SW480 (cell line): ENCODE measurements around the gene KCMF1.

Experiments used
- DNase-seq: peaks from one replicate; pipeline ENCODE4 v3.0.0-alpha.2; 2016; ENCODE audit warnings: low spot score

Gene KCMF1

DNA sequence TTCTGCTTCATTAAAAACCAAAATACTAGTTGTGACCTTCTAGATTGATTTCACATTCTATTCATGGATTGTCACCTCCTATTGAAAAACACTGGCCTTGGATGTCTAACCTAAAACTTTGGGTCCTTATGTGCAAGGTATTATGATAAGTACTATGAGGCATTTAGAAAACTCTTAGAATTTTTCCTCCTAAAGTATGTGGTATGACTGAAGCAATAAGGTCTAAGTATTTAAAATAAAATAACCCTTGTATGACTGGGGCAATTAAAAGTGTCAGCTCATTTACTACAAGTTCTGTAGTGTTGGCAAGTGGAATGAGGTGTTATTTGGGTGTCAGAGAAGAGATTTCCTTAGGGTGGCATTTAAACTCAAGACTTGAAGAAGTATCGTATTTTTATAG, 15.1 kb downstream of the KCMF1 start:
- DNase-seq: no peak

DNA sequence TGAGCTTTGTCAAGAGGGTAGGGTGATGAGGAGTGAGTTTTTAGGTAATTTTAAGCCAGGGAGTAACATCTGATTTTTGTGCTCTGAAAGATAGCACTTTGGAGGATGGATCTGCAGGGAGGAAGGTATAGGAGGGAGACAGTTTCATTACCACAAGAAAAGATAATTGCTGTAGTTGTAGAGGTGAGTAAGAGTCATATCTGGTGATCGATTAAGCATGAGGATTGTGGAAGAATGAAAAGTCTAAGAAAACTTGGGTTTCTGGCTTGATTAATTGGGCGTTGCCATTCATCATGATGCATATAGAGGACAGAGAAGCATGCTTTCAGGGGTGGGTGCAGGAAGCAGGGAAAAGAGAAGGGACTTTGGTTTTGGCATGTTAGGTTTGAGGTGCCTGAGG, 18.5 kb downstream of the KCMF1 start:
- DNase-seq: no peak

GRCh38 chr2:84989927-84990326, 19.0 kb downstream of the KCMF1 start:
- DNase-seq: no peak

GRCh38 chr2:84991404-84992160, 20.6 kb downstream of the KCMF1 start:
- DNase-seq: no peak

DNA sequence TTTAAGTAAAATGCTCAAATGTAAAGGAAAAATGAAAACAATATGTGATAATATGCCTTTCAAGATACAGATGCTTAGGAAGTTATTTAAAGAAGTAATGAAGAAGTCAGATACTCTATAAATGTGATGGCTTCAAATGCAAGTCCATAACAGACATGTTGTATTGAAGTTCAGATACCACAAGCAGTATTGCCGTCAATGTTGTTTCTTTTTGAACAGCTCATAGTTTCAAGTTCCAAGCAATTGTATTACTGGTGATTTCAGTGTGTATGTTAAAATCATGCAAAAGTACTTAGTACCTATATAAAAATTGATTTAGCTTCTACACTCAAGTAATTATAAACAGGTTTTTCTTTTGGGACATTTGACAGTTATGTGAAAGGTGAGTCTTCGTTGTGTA, 24.9 kb downstream of the KCMF1 start:
- no peak for DNase-seq

DNA sequence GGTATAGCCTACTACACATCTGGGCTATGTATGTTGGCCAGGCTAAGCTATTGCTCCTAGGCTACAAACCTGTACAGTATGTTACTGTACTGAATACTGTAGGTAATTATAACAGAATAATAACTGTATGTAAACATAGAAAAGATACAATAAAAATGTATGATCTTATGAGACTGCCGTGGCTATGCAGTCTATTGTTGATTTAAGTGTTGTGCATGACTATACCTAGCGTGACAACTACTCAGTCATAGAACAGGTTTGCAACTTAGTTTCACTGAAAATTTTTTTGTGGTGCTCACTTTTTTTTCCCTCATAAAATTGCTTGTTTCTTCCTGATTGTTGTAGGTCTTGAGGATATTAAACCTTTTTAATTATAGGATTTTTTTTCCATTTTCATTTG, 25.9 kb downstream of the KCMF1 start:
- no peak for DNase-seq

- no peak for DNase-seq
These were observed 28.6 kb downstream of the KCMF1 start for GRCh38 chr2:84999553-84999955.

- no peak for DNase-seq
These were observed 30.6 kb downstream of the KCMF1 start for GRCh38 chr2:85001595-85001994.

DNA sequence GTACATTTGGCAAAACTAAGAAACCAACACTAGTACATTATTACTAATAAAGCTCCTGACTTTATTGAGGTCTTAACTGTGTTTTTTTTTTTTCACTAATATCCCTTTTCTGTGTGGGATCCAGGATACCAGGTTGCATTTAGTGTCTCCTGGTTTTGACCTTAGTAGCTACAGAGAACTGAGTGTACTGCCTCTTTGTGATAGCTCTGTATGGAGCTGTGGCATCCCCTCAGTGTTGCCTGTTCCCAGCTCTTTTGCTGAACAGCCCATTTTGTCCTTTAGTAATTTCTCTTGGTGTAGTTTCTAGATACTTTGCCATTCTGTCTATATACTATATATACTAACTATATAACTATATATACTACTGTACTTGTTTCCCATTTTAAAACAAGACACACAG, 31.6 kb downstream of the KCMF1 start:
- DNase-seq: no peak

- no peak for DNase-seq
These were observed 37.3 kb downstream of the KCMF1 start for GRCh38 chr2:85008252-85008651.

GRCh38 chr2:85009019-85009618, 38.2 kb downstream of the KCMF1 start:
- no peak for DNase-seq

DNA sequence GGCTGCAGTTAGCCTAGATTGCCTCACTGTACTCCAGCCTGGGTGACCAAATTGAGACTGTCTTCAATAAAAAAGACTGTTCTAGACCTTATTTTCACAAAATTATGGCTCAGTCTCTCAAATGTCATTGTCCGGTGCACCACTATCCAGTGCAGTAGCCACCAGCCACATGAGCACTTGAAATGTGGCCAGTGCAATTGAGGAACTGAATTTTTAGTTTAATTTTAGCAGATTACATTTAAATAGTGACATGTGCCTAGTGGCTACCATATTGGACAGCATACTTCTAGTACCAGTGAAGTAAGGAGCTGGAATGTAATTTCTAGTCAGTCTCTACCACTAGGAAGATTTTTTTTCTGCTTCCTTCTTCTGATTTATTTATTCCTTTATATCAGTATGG, 39.4 kb downstream of the KCMF1 start:
- DNase-seq: no peak

DNA sequence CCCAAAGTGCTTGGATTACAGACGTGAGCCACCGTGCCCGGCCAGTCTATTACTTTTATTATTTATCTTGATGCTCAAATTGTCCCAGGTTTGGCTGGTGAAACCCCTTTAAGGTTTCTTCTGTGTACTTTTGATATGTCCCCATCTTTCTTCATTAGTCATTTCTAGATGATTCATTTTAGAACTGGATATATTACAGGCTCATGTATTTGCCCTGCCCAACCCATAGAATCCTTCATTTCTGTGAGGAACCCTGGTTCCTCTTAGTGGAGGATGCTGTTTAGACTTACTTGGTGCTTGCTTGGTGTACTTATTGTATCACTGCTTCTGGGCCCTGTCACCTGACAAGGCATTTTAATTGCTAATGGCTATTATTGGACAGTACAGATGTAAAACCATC, 40.1 kb downstream of the KCMF1 start:
- no peak for DNase-seq

DNA sequence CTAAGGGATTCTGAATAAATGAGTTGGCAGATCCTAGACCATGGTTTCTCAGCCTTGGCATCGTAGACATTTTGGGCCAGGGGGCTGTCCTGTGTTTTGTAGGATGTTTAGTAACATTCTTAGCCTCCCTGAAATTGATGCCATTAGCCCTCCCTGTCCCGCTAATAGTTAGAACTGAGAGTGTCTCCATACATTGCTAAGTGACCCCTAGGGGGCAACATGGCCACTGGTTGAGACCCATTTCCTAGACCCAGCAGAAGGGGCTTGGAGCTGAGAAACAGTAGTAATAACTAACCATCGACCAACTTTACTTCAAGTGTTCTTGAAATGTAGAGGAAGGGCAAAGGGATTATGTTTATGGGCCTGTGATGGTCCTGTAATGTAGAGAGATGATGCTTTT, 40.8 kb downstream of the KCMF1 start:
- DNase-seq: no peak

GRCh38 chr2:85012431-85012830, 41.5 kb downstream of the KCMF1 start:
- no peak for DNase-seq

GRCh38 chr2:85012855-85013254, 41.9 kb downstream of the KCMF1 start:
- DNase-seq: no peak

- no peak for DNase-seq
These were observed 44.8 kb downstream of the KCMF1 start for GRCh38 chr2:85015653-85016360.

GRCh38 chr2:85016446-85016845, 45.5 kb downstream of the KCMF1 start:
- no peak for DNase-seq

DNA sequence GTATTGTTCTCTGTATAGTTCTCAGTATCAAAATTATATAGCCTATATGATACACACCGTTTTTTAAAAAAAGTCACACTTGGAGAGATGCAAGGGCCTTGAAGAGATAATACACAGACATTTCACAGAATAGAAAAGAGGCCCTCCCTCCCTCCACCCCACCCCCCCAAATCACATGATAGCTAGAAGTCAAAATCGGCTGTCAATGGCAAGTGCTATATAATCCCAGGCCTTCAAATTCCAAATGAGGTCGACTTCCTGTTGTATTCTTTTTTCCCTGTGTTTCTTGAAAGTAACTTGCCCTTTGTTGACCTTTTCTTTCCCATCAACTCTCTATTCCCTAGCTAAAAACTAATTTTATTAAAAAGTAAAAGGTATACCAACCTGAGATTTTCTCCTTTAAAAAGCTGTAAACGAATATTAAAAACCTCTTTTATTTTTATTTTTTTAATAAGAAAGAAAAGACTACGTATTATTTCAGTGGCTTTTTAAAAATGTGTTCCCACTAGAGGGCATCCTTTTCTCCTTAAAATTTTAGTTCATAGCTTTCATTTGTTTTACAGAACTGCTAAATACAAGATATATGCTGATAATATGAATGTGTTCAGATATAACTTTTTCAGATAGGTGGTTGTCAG, 46.6 kb downstream of the KCMF1 start:
- DNase-seq: peak; percentile 32

GRCh38 chr2:85018049-85018447, 47.1 kb downstream of the KCMF1 start:
- DNase-seq: no peak

DNA sequence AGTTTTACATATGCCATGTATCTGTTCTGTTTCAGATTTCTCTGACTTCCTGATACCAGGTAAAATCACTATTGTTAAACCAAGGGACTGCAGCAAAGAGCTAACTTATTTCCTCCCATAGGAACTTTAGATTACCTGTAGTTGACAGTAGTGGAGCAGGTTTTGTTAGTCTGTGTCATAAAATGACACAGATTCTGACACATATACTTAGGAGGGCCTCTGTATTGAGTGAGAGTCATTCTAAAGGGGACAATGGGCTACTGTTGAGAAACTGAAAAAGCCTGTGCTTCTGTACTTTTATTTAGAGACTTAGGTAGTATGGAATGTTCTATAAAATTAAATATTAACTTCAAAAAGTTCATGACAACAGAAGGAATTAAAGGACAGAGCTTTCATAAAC, 48.2 kb downstream of the KCMF1 start:
- DNase-seq: peak; percentile 38

- no peak for DNase-seq
These were observed 51.3 kb downstream of the KCMF1 start for GRCh38 chr2:85022232-85022631.
